OCI-LY1 (cell line): ENCODE measurements around the gene C1orf35.

Experiments used
- CTCF ChIP-seq: fragments of 200-600 bp; sonication (generic), shearing (Covaris generic); IDR thresholded peaks from 2 replicates; pipeline ENCODE4 v1.5.1; 2017; ENCODE audit warnings: mild to moderate bottlenecking, antibody characterized with exemption, low read length, moderate library complexity, mixed read lengths
- EZH2 ChIP-seq: fragments of 200-600 bp; sonication (generic), shearing (Covaris generic); IDR thresholded peaks from 2 replicates; pipeline ENCODE4 v1.8.0; 2017; ENCODE audit warnings: borderline replicate concordance, mixed run types, mild to moderate bottlenecking, antibody characterized with exemption, low read length, moderate library complexity, mixed read lengths

- TF ChIP-seq EZH2 (no peak), CTCF (no peak)
Observed at GRCh38 chr1:228091084-228091483, 12.0 kb downstream of the C1orf35 start.
